ENCODE data around the gene KCNAB3. TPM values are rescaled to one million over a fixed set of nuclear protein-coding genes. Genes with fewer than 3 reads are reported as not detected.

KCNAB3 gene
- total RNA-seq, 2 experiments from 2014 or later = 4.9 to 5.3 TPM

DNA sequence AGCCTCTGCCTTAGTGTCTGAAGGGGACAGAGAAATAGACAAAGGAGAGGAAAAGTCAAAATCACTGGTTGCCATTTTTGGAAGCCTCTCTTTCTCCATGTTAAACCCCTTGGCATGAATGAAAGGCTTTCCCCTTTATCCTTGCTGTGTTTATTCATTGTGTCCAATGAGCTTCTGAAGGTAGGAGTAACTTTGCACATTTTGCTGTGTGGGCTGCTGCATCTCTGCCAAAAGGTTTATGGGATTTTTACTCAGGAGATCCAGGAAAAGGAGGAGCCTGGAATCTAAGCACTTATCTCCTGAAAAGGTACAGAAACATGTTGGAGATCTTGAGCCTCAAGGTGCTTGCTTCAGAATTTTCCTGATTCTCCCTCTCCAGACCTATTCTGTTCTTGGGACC is 6.2 kb upstream of the KCNAB3 start:
- no peak for DNase-seq
- Mint-ChIP-seq H3K9me3 (no peaks in the 10 kb centered on the region), H3K27me3 (no peaks in the 10 kb centered on the region), H3K36me3 (peaks cover 39% of the 10 kb centered on the region), H3K4me1 (ENCODE audit: low read depth) (peaks cover 31% of the 10 kb centered on the region), H3K27ac (no peak overlapping the region), H3K4me3 (no peak overlapping the region)
- POLR2A ChIA-PET = no interaction called here
- CTCF ChIA-PET = interaction anchor here (0.9 to 1.4 kb wide), 6 partner anchors 12 to 126 kb away, joined by 3 to 4 read pairs (median 3); no protein-coding TSS in a partner anchor
- intact Hi-C loops (cut with micrococcal nuclease) = no loop called here

DNA sequence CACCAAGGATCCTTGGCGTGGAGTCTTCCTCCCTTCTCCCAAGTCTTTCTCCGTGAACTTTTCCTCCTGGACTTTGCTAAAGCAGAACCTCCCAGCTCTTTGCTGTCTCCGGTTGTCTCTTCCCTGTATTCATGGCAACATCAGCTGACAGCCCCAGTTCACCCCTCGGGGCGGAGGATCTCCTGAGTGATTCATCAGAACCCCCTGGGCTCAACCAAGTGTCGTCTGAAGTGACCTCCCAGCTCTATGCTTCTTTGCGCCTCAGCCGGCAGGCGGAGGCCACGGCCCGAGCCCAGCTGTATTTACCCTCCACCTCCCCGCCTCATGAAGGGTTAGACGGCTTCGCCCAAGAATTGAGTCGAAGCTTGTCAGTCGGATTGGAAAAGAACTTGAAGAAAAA is 3.3 kb upstream of the KCNAB3 start:
- peaks cover 28% of the 10 kb centered on the region for H3K36me3 Mint-ChIP-seq
- POLR2A ChIA-PET = interaction anchor here (0.7 to 4.7 kb wide), 7 partner anchors 10 to 76 kb away, joined by 3 to 42 read pairs (median 4); partner anchors contain the start of genes NAA38 and RNF227
- H3K4me1 Mint-ChIP-seq (ENCODE audit: low read depth) = peaks cover 47% of the 10 kb centered on the region
- peak overlapping the region; percentile 93 for H3K4me3 Mint-ChIP-seq
- intact Hi-C loops (cut with micrococcal nuclease) = loop anchor here (1.0 to 5.0 kb wide), 4 partner anchors 18 to 184 kb away; partner anchors contain the start of gene ALOXE3
- CTCF ChIA-PET = interaction anchor here (0.6 to 5.3 kb wide), 22 partner anchors 13 to 637 kb away, joined by 3 to 93 read pairs (median 5); partner anchors contain the start of genes NAA38 and RNF227
- no peaks in the 10 kb centered on the region for H3K9me3 Mint-ChIP-seq
- no peaks in the 10 kb centered on the region for H3K27me3 Mint-ChIP-seq
- peak overlapping the region; percentile 88 for H3K27ac Mint-ChIP-seq
- peak; percentile 55 for DNase-seq

DNA sequence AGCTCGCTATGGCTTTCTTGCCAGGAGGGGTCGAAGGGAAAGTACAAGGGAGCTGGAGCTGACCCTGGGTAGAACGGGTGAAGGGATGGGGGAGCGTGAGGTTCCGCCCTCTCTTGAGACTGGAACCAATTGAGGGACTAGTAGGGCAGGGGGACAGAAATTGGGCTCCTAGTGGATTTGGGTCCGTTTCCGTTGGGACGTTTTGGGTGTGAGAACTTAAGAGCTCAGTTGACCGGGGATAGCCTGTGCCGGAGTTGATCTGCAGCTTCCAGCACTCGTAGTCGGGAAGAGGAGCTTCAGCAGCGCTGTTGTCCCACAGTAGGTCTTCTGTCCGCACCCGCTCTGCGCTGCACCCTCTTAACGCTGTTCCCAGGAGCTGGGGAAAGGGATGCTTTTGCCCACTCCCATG is 2.8 kb upstream of the KCNAB3 start:
- DNase-seq = peak; percentile 42
- peak overlapping the region; percentile 88 for H3K27ac Mint-ChIP-seq
- H3K9me3 Mint-ChIP-seq = no peaks in the 10 kb centered on the region
- ChIA-PET POLR2A (interaction anchor here (0.6 to 4.7 kb wide), 9 partner anchors 9 to 349 kb away, joined by 3 to 42 read pairs (median 3); partner anchors contain the start of genes MPDU1, NAA38 and RNF227), CTCF (interaction anchor here (0.6 to 5.3 kb wide), 25 partner anchors 12 to 636 kb away, joined by 3 to 93 read pairs (median 5); partner anchors contain the start of genes NAA38, RNF227 and TP53)
- intact Hi-C loops (cut with micrococcal nuclease) = loop anchor here (1.0 to 5.0 kb wide), 4 partner anchors 17 to 185 kb away; partner anchors contain the start of gene ALOXE3
- peaks cover 47% of the 10 kb centered on the region for H3K4me1 Mint-ChIP-seq (ENCODE audit: low read depth)
- peak overlapping the region; percentile 93 for H3K4me3 Mint-ChIP-seq
- H3K27me3 Mint-ChIP-seq = no peaks in the 10 kb centered on the region
- peaks cover 29% of the 10 kb centered on the region for H3K36me3 Mint-ChIP-seq

DNA sequence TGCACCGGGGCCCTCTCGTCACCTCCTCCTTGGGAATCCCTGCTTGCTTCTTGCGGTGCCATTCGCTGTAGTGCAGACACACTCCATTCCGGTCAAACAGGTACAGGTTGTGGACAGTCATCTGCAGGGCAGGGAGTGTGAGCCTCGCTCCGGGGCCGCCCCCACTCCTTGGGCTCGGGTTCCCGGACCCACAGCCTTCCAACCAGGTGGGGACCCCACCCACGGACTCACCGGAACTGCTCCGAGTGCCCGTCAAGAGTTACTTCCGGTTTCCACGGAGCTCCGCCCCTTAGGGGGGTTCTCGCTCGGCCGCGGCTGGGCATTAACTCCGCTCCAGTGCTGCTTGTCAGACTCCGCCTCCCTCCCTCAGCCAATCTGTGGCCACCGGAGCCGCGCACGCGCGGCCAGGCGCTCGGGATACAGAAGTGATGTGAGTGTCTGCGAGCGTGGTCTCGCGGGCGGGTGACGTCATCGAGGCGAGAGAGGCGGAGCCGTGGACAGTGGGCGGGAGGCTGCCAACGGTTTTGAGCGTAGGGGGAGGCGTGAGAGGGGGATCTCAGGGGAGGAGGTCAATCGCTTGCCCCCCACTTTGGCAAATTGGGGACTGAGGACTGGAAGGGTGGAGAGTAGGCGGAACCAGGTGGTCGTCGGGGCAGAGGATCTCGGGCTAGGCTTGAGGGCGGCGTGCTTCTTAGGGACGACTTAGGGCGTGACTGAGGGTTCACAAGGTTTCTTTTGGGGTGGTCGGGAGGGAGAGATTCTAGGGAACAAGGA is 2.2 kb upstream of the KCNAB3 start, which contains the start of the genes CNTROB and TRAPPC1:
CNTROB (plus strand) TSS at position 498 of the 774 bp plus-strand sequence. CDS start 874 bp downstream, outside the sequence.
TRAPPC1 (minus strand) TSS at position 238 of the 774 bp plus-strand sequence; CDS start at position 121, 117 bp downstream.
- Mint-ChIP-seq H3K4me3 (peak within 1 kb of the TSS; percentile 93), H3K4me1 (ENCODE audit: low read depth) (peaks cover 47% of the 10 kb centered on the region), H3K9me3 (no peaks in the 10 kb centered on the region), H3K27me3 (no peaks in the 10 kb centered on the region), H3K27ac (peak within 1 kb of the TSS; percentile 88), H3K36me3 (peaks cover 27% of the 10 kb centered on the region)
- intact Hi-C loops (cut with micrococcal nuclease) = loop anchor here (1.0 to 5.0 kb wide), 4 partner anchors 17 to 185 kb away; partner anchors contain the start of gene ALOXE3
- DNase-seq = peak; percentile 100
- ChIA-PET POLR2A (interaction anchor here (0.6 to 4.7 kb wide), 6 partner anchors 9 to 349 kb away, joined by 3 to 42 read pairs (median 4); partner anchors contain the start of genes MPDU1 and RNF227), CTCF (interaction anchor here (0.6 to 5.3 kb wide), 20 partner anchors 9 to 636 kb away, joined by 3 to 93 read pairs (median 5); partner anchors contain the start of genes NAA38, RNF227 and TP53)

DNA sequence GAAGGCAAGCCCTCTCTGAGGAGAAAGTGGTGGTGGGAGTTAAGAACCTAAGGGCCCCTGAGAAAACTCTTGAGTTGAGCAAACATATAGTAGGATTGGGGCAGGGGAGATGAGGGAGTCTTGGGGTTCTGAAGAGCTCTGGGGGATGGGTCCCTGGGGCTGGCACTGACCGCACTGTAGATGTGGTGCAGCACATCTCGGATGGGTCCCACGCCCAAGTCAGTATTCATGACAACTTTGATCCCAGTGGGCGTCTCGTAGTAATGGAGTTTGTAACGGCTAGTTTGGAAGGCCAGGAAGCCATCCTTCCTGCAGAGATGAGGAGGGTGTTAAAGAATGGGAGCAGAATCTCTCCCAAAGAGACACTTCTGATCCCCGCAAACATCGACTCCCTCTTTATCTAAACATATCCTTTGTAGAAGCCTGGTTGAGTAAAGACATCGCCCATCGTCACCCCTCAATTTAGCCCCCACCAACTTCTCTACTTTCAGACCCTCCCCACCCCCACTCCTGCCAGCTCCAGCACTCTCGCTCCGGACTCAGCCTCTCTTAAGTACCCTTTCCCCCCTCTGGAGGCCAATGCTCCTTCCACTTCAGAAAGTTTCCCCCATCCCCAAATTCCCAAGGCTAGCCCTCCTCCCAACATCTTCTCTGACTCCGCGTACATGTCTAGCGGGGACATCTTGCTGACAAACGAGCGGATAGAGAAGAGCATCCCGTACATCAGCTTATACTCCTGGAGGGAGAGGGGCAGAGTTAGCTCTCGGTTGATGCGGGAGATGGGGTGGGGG is 1.4 kb upstream of the KCNAB3 start:
- CTCF ChIA-PET = interaction anchor here (0.6 to 5.3 kb wide), 10 partner anchors 8 to 179 kb away, joined by 3 to 93 read pairs (median 5); partner anchors contain the start of genes NAA38 and RNF227
- H3K36me3 Mint-ChIP-seq = peaks cover 18% of the 10 kb centered on the region
- H3K4me3 Mint-ChIP-seq = peak overlapping the region; percentile 93
- no peaks in the 10 kb centered on the region for H3K9me3 Mint-ChIP-seq
- H3K27ac Mint-ChIP-seq = peak overlapping the region; percentile 88
- POLR2A ChIA-PET = interaction anchor here (4.7 kb wide), 1 partner anchor 14 kb away, joined by 42 read pairs; the partner anchor contains the start of gene RNF227
- peaks cover 47% of the 10 kb centered on the region for H3K4me1 Mint-ChIP-seq (ENCODE audit: low read depth)
- intact Hi-C loops (cut with micrococcal nuclease) = loop anchor here (5.0 kb wide), 2 partner anchors 56 to 186 kb away; partner anchors contain the start of gene ALOXE3
- no peak for DNase-seq
- H3K27me3 Mint-ChIP-seq = no peaks in the 10 kb centered on the region

DNA sequence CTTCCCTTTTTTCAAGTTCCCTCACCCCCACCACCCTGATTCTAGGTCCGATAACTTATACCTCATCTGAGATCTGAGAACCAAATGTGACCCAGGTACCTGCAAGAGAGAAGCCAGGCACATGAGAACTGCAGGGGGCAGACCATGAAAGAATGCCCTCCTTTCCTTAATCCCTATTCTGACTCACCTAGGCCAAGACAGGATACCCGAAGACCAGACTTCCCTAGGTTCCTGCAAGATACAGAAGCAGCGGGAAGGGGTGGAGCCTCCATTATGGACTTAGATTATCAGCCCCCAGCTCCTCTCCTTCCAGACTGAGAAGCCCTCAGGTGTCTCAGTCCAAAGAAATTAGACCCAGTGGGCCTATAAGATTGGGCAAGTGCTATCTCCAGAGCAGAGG is 2.1 kb downstream of the KCNAB3 start:
- Mint-ChIP-seq H3K4me1 (ENCODE audit: low read depth) (peaks cover 33% of the 10 kb centered on the region), H3K4me3 (no peak overlapping the region)
- CTCF ChIA-PET = interaction anchor here (1.0 kb wide), 1 partner anchor 12 kb away, joined by 3 read pairs; the partner anchor contains the start of gene RNF227

DNA sequence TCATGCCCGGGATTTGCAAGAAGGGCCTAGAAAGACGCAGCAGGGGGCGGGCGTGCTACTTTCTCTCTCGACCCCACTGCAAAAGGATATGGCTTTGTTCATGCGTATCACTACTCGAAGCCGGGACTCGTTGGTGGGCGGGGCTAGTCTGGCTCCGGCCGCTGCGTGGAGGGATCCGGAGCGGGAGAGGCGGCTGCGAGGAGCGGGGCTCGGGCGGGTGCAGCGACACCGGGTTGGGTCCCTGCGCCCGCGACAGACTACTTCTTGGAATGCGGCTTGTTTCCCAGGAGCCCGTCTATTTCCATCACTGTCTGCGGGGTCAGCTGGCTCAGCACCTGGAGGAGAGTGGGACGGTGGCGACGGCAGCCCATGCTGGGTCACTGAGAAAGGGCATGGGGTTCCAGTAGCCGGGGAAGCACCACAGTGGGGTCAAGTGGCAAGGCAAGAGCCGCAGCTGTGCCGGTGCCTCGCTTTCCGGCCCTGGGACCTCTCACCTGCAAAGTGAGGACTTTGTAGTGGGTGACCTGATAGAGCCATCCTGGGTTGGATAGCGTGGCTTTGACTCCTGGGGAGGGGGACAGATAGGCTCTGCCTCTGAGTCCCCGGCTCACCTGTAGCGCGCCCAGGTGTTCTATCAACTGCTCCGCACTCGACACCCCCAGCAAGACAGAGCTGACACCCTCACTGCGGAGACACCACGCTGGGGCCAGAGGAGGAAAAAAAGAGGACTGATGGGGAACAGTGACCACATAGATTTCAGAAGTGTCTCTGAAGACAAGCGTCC is 6.6 kb downstream of the KCNAB3 start:
- intact Hi-C loops (cut with micrococcal nuclease) = no loop called here
- CTCF ChIA-PET = interaction anchor here (0.8 to 1.7 kb wide), 6 partner anchors 8 to 134 kb away, joined by 3 to 6 read pairs (median 4); partner anchors contain the start of gene TRAPPC1
- peaks cover 19% of the 10 kb centered on the region for H3K4me1 Mint-ChIP-seq (ENCODE audit: low read depth)
- peak overlapping the region; percentile 77 for H3K27ac Mint-ChIP-seq
- H3K9me3 Mint-ChIP-seq = no peaks in the 10 kb centered on the region
- POLR2A ChIA-PET = interaction anchor here (1.0 kb wide), 1 partner anchor 9 kb away, joined by 4 read pairs; the partner anchor contains the start of genes CNTROB and TRAPPC1
- peak; percentile 88 for DNase-seq
- peak overlapping the region; percentile 63 for H3K4me3 Mint-ChIP-seq
- peaks cover 2% of the 10 kb centered on the region for H3K36me3 Mint-ChIP-seq
- H3K27me3 Mint-ChIP-seq = no peaks in the 10 kb centered on the region

More for the DNA sequence above, 2.1 kb downstream of the KCNAB3 start:
- Mint-ChIP-seq H3K27ac (no peak overlapping the region), H3K36me3 (peaks cover 7% of the 10 kb centered on the region), H3K27me3 (no peaks in the 10 kb centered on the region), H3K9me3 (no peaks in the 10 kb centered on the region)
- intact Hi-C loops (cut with micrococcal nuclease) = no loop called here
- no peak for DNase-seq
- POLR2A ChIA-PET = interaction anchor here (0.9 kb wide), 1 partner anchor 11 kb away, joined by 3 read pairs; no protein-coding TSS in a partner anchor

DNA sequence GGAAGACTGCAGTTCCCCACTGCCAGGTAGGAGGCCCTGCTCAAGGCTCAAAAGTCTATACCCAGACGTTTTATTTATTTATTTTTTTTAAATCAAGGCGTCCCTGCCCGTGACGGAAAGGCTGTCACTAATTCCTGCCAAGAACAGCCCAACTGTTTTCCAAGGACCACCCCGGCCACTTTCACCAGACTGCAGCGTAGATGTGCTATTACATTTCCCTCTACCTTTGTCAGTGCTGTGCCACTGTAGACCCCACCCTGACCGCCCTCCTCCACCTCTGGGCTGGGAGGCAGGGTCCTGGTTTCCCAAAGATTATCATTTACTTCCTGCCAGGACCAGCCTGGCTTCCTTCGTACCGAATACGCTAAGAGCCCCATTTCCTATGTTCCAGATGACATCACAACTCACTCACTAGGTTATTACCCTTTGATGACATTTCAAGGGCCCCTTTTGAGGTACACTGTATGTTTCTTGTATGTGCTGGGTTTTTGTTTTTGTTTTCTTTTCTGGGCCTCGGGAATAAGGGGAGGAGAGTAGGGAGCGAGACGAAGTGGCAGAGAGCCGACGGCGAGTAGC is 7.3 kb downstream of the KCNAB3 start:
- DNase-seq = no peak
- Mint-ChIP-seq H3K9me3 (no peaks in the 10 kb centered on the region), H3K36me3 (no peaks in the 10 kb centered on the region), H3K27ac (peak overlapping the region; percentile 77), H3K4me3 (peak overlapping the region; percentile 63), H3K4me1 (ENCODE audit: low read depth) (peaks cover 19% of the 10 kb centered on the region), H3K27me3 (no peaks in the 10 kb centered on the region)
- ChIA-PET CTCF (interaction anchor here (1.0 to 1.7 kb wide), 5 partner anchors 9 to 135 kb away, joined by 4 to 6 read pairs (median 4); partner anchors contain the start of gene TRAPPC1), POLR2A (interaction anchor here (1.2 kb wide), 1 partner anchor 10 kb away, joined by 3 read pairs; no protein-coding TSS in a partner anchor)
- intact Hi-C loops (cut with micrococcal nuclease) = no loop called here

DNA sequence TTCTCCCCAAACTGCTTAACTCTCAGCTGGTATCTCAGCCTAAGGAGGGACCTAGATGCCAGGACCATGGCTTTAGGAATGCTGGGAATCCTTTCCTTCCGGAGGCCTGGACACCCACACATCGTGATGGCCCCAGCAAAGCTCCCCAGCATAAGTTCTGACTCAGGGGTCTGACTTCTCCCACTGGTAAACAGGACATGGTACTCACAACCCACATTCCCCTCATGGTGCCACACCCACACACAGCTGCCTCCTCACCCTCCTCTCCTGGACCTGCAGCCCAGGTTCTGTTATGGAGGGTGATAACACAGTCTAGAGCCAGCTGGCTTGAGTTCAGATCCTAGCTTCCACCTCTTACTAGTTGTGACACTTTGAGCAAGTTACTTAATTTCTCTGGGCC is 12.8 kb downstream of the KCNAB3 start:
- Mint-ChIP-seq H3K27ac (peak overlapping the region; percentile 50), H3K27me3 (no peaks in the 10 kb centered on the region), H3K4me3 (peak overlapping the region; percentile 57), H3K9me3 (no peaks in the 10 kb centered on the region), H3K36me3 (peaks cover 6% of the 10 kb centered on the region), H3K4me1 (ENCODE audit: low read depth) (peaks cover 32% of the 10 kb centered on the region)
- ChIA-PET POLR2A (interaction anchor here (0.8 to 4.3 kb wide), 2 partner anchors 11 to 15 kb away, joined by 3 to 42 read pairs; partner anchors contain the start of genes CNTROB, KCNAB3 and TRAPPC1), CTCF (interaction anchor here (1.0 to 11.1 kb wide), 7 partner anchors 16 to 141 kb away, joined by 3 to 245 read pairs (median 6); partner anchors contain the start of genes CNTROB, NAA38 and TRAPPC1)
- intact Hi-C loops (cut with micrococcal nuclease) = no loop called here
- DNase-seq = no peak

DNA sequence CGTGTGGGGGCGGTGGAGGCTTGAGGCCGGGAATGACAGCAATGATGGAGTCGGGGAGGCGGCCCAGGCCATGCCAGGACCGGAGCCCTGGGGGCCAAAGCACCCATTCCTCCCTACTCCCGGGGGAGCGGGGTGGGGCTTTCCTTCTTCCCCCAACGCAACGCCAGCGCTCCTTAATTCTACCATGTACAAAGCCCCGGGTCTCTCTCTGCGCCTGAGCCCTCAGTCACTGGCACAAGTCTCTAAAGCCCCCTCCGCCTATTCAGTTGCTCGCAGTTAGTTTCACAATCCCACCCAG is 13.3 kb downstream of the KCNAB3 start:
- Mint-ChIP-seq H3K4me3 (peak overlapping the region; percentile 57), H3K36me3 (peaks cover 6% of the 10 kb centered on the region), H3K9me3 (no peaks in the 10 kb centered on the region), H3K27me3 (no peaks in the 10 kb centered on the region), H3K4me1 (ENCODE audit: low read depth) (peaks cover 29% of the 10 kb centered on the region), H3K27ac (peak overlapping the region; percentile 50)
- DNase-seq = no peak
- intact Hi-C loops (cut with micrococcal nuclease) = no loop called here
- ChIA-PET POLR2A (interaction anchor here (1.0 to 4.3 kb wide), 6 partner anchors 15 to 73 kb away, joined by 3 to 42 read pairs (median 4); partner anchors contain the start of genes CNTROB, CYB5D1, KCNAB3 and NAA38), CTCF (interaction anchor here (0.8 to 11.1 kb wide), 10 partner anchors 10 to 227 kb away, joined by 3 to 245 read pairs (median 5); partner anchors contain the start of genes CNTROB, NAA38, TRAPPC1 and WRAP53)
